ENCODE measurements around the gene LNPEP.

The LNPEP gene

DNA sequence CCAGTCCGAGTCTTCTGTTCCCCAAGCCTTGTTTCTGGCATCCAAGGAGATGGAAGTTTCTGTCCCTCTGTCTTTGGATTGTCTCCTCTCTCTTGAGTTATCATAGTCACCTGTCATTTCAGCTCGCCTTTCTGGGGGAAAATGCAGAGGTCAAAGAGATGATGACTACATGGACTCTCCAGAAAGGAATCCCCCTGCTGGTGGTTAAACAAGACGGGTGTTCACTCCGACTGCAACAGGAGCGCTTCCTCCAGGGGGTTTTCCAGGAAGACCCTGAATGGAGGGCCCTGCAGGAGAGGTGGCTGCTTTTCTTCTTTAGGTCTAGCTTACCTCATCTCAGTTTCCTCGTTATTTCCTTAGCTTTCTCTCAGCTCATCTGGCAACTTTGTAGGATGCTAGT, 34.5 kb upstream of the LNPEP start:
- TF ChIP-seq SIN3A (IDR thresholded peaks at IDR 0.05; ENCODE audit: borderline replicate concordance, insufficient read depth, low read length): no peak
- TF ChIP-seq FOXP2 (optimal IDR thresholded peaks at IDR 0.05; ENCODE audit: borderline replicate concordance, extremely low read depth, extremely low read length, insufficient read depth): no peak
- TF ChIP-seq, protein P1, sequence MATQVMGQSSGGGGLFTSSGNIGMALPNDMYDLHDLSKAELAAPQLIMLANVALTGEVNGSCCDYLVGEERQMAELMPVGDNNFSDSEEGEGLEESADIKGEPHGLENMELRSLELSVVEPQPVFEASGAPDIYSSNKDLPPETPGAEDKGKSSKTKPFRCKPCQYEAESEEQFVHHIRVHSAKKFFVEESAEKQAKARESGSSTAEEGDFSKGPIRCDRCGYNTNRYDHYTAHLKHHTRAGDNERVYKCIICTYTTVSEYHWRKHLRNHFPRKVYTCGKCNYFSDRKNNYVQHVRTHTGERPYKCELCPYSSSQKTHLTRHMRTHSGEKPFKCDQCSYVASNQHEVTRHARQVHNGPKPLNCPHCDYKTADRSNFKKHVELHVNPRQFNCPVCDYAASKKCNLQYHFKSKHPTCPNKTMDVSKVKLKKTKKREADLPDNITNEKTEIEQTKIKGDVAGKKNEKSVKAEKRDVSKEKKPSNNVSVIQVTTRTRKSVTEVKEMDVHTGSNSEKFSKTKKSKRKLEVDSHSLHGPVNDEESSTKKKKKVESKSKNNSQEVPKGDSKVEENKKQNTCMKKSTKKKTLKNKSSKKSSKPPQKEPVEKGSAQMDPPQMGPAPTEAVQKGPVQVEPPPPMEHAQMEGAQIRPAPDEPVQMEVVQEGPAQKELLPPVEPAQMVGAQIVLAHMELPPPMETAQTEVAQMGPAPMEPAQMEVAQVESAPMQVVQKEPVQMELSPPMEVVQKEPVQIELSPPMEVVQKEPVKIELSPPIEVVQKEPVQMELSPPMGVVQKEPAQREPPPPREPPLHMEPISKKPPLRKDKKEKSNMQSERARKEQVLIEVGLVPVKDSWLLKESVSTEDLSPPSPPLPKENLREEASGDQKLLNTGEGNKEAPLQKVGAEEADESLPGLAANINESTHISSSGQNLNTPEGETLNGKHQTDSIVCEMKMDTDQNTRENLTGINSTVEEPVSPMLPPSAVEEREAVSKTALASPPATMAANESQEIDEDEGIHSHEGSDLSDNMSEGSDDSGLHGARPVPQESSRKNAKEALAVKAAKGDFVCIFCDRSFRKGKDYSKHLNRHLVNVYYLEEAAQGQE (IDR thresholded peaks at IDR 0.05; ENCODE audit: insufficient read depth in 1 of 2, low read depth in 2 of 2, low read length in 2 of 2): no peak
- TF ChIP-seq TAF1 (IDR thresholded peaks at IDR 0.05; ENCODE audit: borderline replicate concordance, insufficient read depth, low read length): no peak
- no peak for TF ChIP-seq POLR2AphosphoS5 (IDR thresholded peaks at IDR 0.05; ENCODE audit: low read depth, low read length)

DNA sequence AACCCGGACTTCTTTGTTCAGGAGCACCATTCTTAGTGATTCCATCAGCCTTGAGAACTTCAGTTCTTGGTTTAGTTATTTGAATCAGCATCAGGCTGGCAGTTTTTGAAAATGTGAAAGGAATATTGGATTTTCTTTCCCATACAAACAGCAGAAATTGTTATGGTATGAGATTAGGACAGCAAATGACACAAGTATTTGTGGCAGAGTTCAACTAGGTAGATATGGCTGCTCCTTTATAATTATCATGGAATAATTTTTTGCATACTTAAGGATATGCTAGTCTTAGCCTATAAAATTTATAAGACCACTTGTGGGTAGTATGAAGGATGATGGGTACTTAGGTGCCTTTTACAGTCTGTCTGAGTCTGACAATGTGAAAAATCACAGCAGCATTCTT, 34.0 kb upstream of the LNPEP start:
- TF ChIP-seq POLR2AphosphoS5 (IDR thresholded peaks at IDR 0.05; ENCODE audit: low read depth, low read length) (no peak), SIN3A (IDR thresholded peaks at IDR 0.05; ENCODE audit: borderline replicate concordance, insufficient read depth, low read length) (no peak), TAF1 (IDR thresholded peaks at IDR 0.05; ENCODE audit: borderline replicate concordance, insufficient read depth, low read length) (no peak), FOXP2 (optimal IDR thresholded peaks at IDR 0.05; ENCODE audit: borderline replicate concordance, extremely low read depth, extremely low read length, insufficient read depth) (no peak)
- TF ChIP-seq, protein P1 (IDR thresholded peaks at IDR 0.05; ENCODE audit: insufficient read depth in 1 of 2, low read depth in 2 of 2, low read length in 2 of 2): no peak

DNA sequence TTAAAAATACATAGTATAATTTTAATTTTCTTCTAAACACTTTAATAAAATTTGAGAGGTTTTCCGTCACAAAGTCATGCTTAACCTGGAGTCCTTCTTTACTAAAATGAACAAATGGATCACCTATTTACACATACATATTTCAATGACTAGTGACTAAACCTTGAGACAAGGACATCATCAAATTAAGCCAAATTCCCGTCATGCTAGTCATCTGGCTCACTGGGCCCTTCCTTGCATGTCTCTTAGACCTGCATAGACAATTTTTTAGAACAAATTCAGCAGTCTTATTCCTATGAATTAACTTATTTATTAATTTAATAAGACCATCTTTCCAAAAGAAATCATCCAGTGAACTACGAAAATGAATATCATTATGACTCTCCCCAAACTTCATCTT, 33.0 kb upstream of the LNPEP start:
- TF ChIP-seq TAF1 (IDR thresholded peaks at IDR 0.05; ENCODE audit: borderline replicate concordance, insufficient read depth, low read length): no peak
- no peak for TF ChIP-seq FOXP2 (optimal IDR thresholded peaks at IDR 0.05; ENCODE audit: borderline replicate concordance, extremely low read depth, extremely low read length, insufficient read depth)
- TF ChIP-seq, protein P1 (IDR thresholded peaks at IDR 0.05; ENCODE audit: insufficient read depth in 1 of 2, low read depth in 2 of 2, low read length in 2 of 2): no peak
- TF ChIP-seq POLR2AphosphoS5 (IDR thresholded peaks at IDR 0.05; ENCODE audit: low read depth, low read length): no peak
- no peak for TF ChIP-seq SIN3A (IDR thresholded peaks at IDR 0.05; ENCODE audit: borderline replicate concordance, insufficient read depth, low read length)

DNA sequence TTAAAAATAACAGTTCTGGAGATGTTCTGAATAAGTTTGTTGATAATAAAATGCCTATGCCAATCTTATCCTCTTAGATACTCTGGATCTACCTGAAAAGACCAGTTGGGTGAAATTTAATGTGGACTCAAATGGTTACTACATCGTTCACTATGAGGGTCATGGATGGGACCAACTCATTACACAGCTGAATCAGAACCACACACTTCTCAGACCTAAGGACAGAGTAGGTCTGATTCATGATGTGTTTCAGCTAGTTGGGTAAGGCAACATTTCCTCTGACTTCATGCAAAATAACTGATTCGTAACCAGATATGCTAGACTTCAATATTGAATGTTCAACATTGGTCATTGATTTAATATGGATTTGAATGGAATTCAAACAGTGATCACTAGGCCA, 32.6 kb upstream of the LNPEP start:
- TF ChIP-seq, protein P1 (IDR thresholded peaks at IDR 0.05; ENCODE audit: insufficient read depth in 1 of 2, low read depth in 2 of 2, low read length in 2 of 2): no peak
- TF ChIP-seq POLR2AphosphoS5 (IDR thresholded peaks at IDR 0.05; ENCODE audit: low read depth, low read length): no peak
- no peak for TF ChIP-seq TAF1 (IDR thresholded peaks at IDR 0.05; ENCODE audit: borderline replicate concordance, insufficient read depth, low read length)
- TF ChIP-seq SIN3A (IDR thresholded peaks at IDR 0.05; ENCODE audit: borderline replicate concordance, insufficient read depth, low read length): no peak
- no peak for TF ChIP-seq FOXP2 (optimal IDR thresholded peaks at IDR 0.05; ENCODE audit: borderline replicate concordance, extremely low read depth, extremely low read length, insufficient read depth)

All from PFSK-1 (cell line).